K562 (cell line): ENCODE data around the gene KIF5A. TPM values are rescaled to one million over a fixed set of nuclear protein-coding genes. Genes with fewer than 3 reads are reported as not detected.

Experiments
- ATAC-seq: fragments of 200-7000 bp; cut with Tn5 transposase; 3 replicates; pipeline ENCODE4 v1.9.1; 2020; ENCODE audit warnings: moderate library complexity
- BruUV-seq: library from RNA; stranded (reverse); fragments of 400-500 nt; replicated peaks from 2 replicates; lab custom pipeline; 2021; lab: Mats Ljungman, UMichigan
- CTCF ChIA-PET: fragments of 300-600 bp; formaldehyde crosslinking; extraction: SDS; loops from one replicate; lab custom pipeline; 2021; ENCODE audit warnings: low intra/inter-chr PET ratio; lab: Yijun Ruan, JAX
- POLR2A ChIA-PET: fragments of 300-600, 350-650 bp; sonication (Branson Sonifier 250); formaldehyde crosslinking; extraction: SDS; loops from one replicate; lab custom pipeline; 2021; ENCODE audit warnings: antibody characterized with exemption, inconsistent platforms; lab: Yijun Ruan, JAX
- DNase-seq, 4 experiments: peaks; one replicate each; pipeline versions ENCODE4 v3.0.0 to v3.0.0-alpha.2; 2011 to 2018; ENCODE audit warnings: low spot score in 3 of 4, mixed read lengths in 3 of 4; ENCODE audit errors: extremely low read depth in 1 of 4
- FAIRE-seq: peaks from 2 replicates; lab custom pipeline; 2011; peaks lifted over from hg19 to GRCh38; lab: Jason Lieb, UNC
- H2AFZ ChIP-seq: 2 replicates; pipeline ENCODE4 v1.6.0; 2011; ENCODE audit warnings: low read depth, low read length, control low read depth, inconsistent platforms
- H3K27ac ChIP-seq: fragments of 200-600 bp; 3 replicates; pipeline ENCODE4 v1.8.0; 2011; ENCODE audit warnings: low read depth, mild to moderate bottlenecking, control low read depth, inconsistent platforms, low read length, moderate library complexity, mixed read lengths; ENCODE audit errors: extremely low read depth
- H3K27me3 ChIP-seq, 2 experiments: fragments of 300-600 bp in 1 of 2; 2 replicates in 1 of 2; 3 replicates in 1 of 2; pipeline versions ENCODE4 v1.6.0 to v1.8.0; 2011; ENCODE audit warnings: inconsistent platforms in 2 of 2, low read length in 2 of 2, mild to moderate bottlenecking in 1 of 2, mixed read lengths in 1 of 2, moderate library complexity in 1 of 2; ENCODE audit not compliant: control insufficient read depth in 2 of 2, insufficient read depth in 2 of 2
- H3K36me3 ChIP-seq: fragments of 300-600 bp; 3 replicates; pipeline ENCODE4 v1.8.0; 2011; ENCODE audit warnings: mild to moderate bottlenecking, low read length, inconsistent platforms; ENCODE audit not compliant: control insufficient read depth, insufficient read depth
- H3K4me1 ChIP-seq, 2 experiments: fragments of 200-600 bp in 1 of 2; replicated peaks in 1 of 2; 2 replicates in 1 of 2; 3 replicates in 1 of 2; pipeline versions ENCODE4 v1.5.1 to v1.8.0; 2011; ENCODE audit warnings: inconsistent platforms in 2 of 2, low read length in 2 of 2, mild to moderate bottlenecking in 1 of 2, mixed read lengths in 1 of 2, moderate library complexity in 1 of 2; ENCODE audit not compliant: control insufficient read depth in 2 of 2, insufficient read depth in 2 of 2
- H3K4me2 ChIP-seq: 2 replicates; pipeline ENCODE4 v1.6.1; 2011; ENCODE audit warnings: low read length, control low read depth, inconsistent platforms, mixed read lengths; ENCODE audit not compliant: insufficient read depth
- H3K4me3 ChIP-seq: fragments of 200-600 bp; sonication (generic), shearing (Covaris generic); 2 replicates; pipeline ENCODE4 v1.5.1; 2016; ENCODE audit warnings: control low read depth, inconsistent platforms
- H3K79me2 ChIP-seq: fragments of 200-600 bp; 3 replicates; pipeline ENCODE4 v1.8.0; 2011; ENCODE audit warnings: low read length, inconsistent platforms; ENCODE audit not compliant: control insufficient read depth, insufficient read depth
- H3K9ac ChIP-seq, 2 experiments: 2 replicates each; pipeline versions ENCODE4 v1.6.0 to v1.6.1; 2011; ENCODE audit warnings: low read depth in 2 of 2, low read length in 2 of 2, control low read depth in 1 of 2, inconsistent platforms in 1 of 2, mild to moderate bottlenecking in 1 of 2, mixed read lengths in 1 of 2; ENCODE audit not compliant: insufficient read depth in 1 of 2
- H3K9me1 ChIP-seq: one replicate; pipeline ENCODE4 v1.6.0; 2011; ENCODE audit warnings: inconsistent platforms, mild to moderate bottlenecking, low read length, moderate library complexity; ENCODE audit not compliant: control insufficient read depth, insufficient read depth
- H3K9me3 ChIP-seq: replicated peaks from 2 replicates; pipeline ENCODE4 v1.5.1; 2011; ENCODE audit warnings: low read depth, low read length, inconsistent platforms; ENCODE audit not compliant: control insufficient read depth, insufficient read depth
- H4K20me1 ChIP-seq: replicated peaks from 2 replicates; pipeline ENCODE4 v1.6.1; 2011; ENCODE audit warnings: low read length, inconsistent platforms, mixed read lengths; ENCODE audit not compliant: control insufficient read depth, insufficient read depth
- E2F6 ChIP-seq, 2 experiments: IDR thresholded peaks; 2 replicates each; pipeline ENCODE4 v1.6.1; 2011; ENCODE audit warnings: borderline replicate concordance in 1 of 2, control low read depth in 1 of 2, low read depth in 1 of 2, low read length in 1 of 2, mild to moderate bottlenecking in 1 of 2, mixed read lengths in 1 of 2, moderate library complexity in 1 of 2; ENCODE audit not compliant: insufficient read depth in 1 of 2, insufficient read length in 1 of 2, poor library complexity in 1 of 2, severe bottlenecking in 1 of 2; ENCODE audit errors: extremely low read depth in 1 of 2
- ELF1 ChIP-seq: fragments of 200-800 bp; sonication (Bioruptor generic); IDR thresholded peaks from 2 replicates; pipeline ENCODE4 v1.6.1; 2016; ENCODE audit warnings: missing genetic modification characterization, missing compliant biosample characterization
- HDAC2 ChIP-seq: fragments of 450-650 bp; IDR thresholded peaks from 2 replicates; pipeline ENCODE4 v1.6.1; 2016; ENCODE audit warnings: mild to moderate bottlenecking
- HDAC8 ChIP-seq: fragments of 450-650 bp; IDR thresholded peaks from 2 replicates; pipeline ENCODE4 v1.6.1; 2016; ENCODE audit warnings: mild to moderate bottlenecking, missing genetic modification characterization, moderate library complexity, missing compliant biosample characterization
- HNRNPK ChIP-seq: fragments of 200-400 bp; formaldehyde crosslinking; IDR thresholded peaks from one replicate; pipeline ENCODE4 v1.6.1; 2018; ENCODE audit warnings: mild to moderate bottlenecking, low read depth, low read length; ENCODE audit not compliant: poor library complexity, severe bottlenecking
- HNRNPUL1 ChIP-seq: fragments of 200-400 bp; formaldehyde crosslinking; IDR thresholded peaks from 2 replicates; pipeline ENCODE4 v1.6.1; 2017; ENCODE audit warnings: low read length
- JUNB ChIP-seq: fragments of 450-650 bp; formaldehyde crosslinking; conservative IDR thresholded peaks from 2 replicates; pipeline ENCODE4 v1.4.0; 2020; ENCODE audit warnings: mild to moderate bottlenecking
- KDM4B ChIP-seq, 2 experiments: fragments of 450-650 bp in 1 of 2; sonication (generic) in 1 of 2; IDR thresholded peaks; 2 replicates each; pipeline ENCODE4 v1.6.1; 2016 to 2017; ENCODE audit warnings: borderline replicate concordance in 2 of 2, antibody characterized with exemption in 1 of 2, low read depth in 1 of 2, mild to moderate bottlenecking in 1 of 2
- LEF1 ChIP-seq: fragments of 450-650 bp; IDR thresholded peaks from 2 replicates; pipeline ENCODE4 v1.6.1; 2016; ENCODE audit warnings: mild to moderate bottlenecking
- MITF ChIP-seq: IDR thresholded peaks from 2 replicates; pipeline ENCODE4 v1.6.1; 2014; ENCODE audit warnings: antibody characterized with exemption
- PCBP1 ChIP-seq: fragments of 200-400 bp; formaldehyde crosslinking; IDR thresholded peaks from 2 replicates; pipeline ENCODE4 v1.6.1; 2018; ENCODE audit warnings: mild to moderate bottlenecking, low read depth, low read length; ENCODE audit not compliant: poor library complexity, severe bottlenecking
- PTRF ChIP-seq: fragments of 450-650 bp; IDR thresholded peaks from 2 replicates; pipeline ENCODE4 v1.6.1; 2016; ENCODE audit warnings: mild to moderate bottlenecking, missing genetic modification characterization, missing compliant biosample characterization
- RB1 ChIP-seq: fragments of 450-650 bp; IDR thresholded peaks from 2 replicates; pipeline ENCODE4 v1.6.1; 2017; ENCODE audit warnings: low read depth, mild to moderate bottlenecking
- RBM39 ChIP-seq: fragments of 200-400 bp; formaldehyde crosslinking; optimal IDR thresholded peaks from 2 replicates; pipeline ENCODE3; 2018; ENCODE audit warnings: low read depth, low read length
- SAP30 ChIP-seq: fragments of 200-600 bp; sonication (generic); IDR thresholded peaks from 2 replicates; pipeline ENCODE4 v1.6.1; 2012; ENCODE audit warnings: borderline replicate concordance, low read depth, mild to moderate bottlenecking, moderate library complexity, low read length, control low read depth, inconsistent platforms; ENCODE audit not compliant: insufficient read depth, poor library complexity, severe bottlenecking
- ZNF239 ChIP-seq: fragments of 250-450 bp; sonication (Bioruptor Pico); IDR thresholded peaks from 2 replicates; pipeline ENCODE4 v1.4.0; 2020; ENCODE audit warnings: mild to moderate bottlenecking
- ZNF311 ChIP-seq: fragments of 250-450 bp; sonication (Bioruptor Pico); IDR thresholded peaks from 2 replicates; pipeline ENCODE4 v1.4.0; 2020; ENCODE audit warnings: mild to moderate bottlenecking, moderate library complexity
- ZNF445 ChIP-seq: fragments of 250-450 bp; sonication (Bioruptor Pico); IDR thresholded peaks from 2 replicates; pipeline ENCODE4 v1.4.0; 2020; ENCODE audit warnings: low read depth, mild to moderate bottlenecking, moderate library complexity
- ZNF511 ChIP-seq: sonication (generic); formaldehyde crosslinking; IDR thresholded peaks from 2 replicates; pipeline ENCODE4 v1.8.0; 2022; ENCODE audit warnings: mild to moderate bottlenecking, missing genetic modification reagents
- WGBS: fragments of 100-300 bp; shearing (Covaris generic); methylation state at CpG from one replicate; pipeline ENCODE4 v1.1.6; 2016; ENCODE audit warnings: low coverage, mixed read lengths; ENCODE audit not compliant: insufficient coverage; ENCODE audit errors: missing lambda C conversion rate; 5-methylcytosine and 5-hydroxymethylcytosine counted together
- in situ Hi-C: fragments of 300-500 bp; cut with MboI; formaldehyde crosslinking; loops from 4 replicates; pipeline ENCODE4 v1.15.0; 2018; ENCODE audit warnings: inconsistent platforms, mixed read lengths
- intact Hi-C: fragments of 100-400 bp; cut with micrococcal nuclease; formaldehyde crosslinking; loops from 2 replicates; pipeline ENCODE4 v1.14.2; 2022
- polyA plus RNA-seq, 8 experiments: library from polyadenylated mRNA; depleted of rRNA in 4 of 8; stranded (reverse) in 5 of 8; unstranded in 3 of 8; fragments of >200 nt; fragmentation: Nextera tagmentation in 2 of 8; fragmentation: Illumina TruSeq in 1 of 8; extraction: Ambion mirVana in 2 of 8; extraction: Trizol in 1 of 8; gene quantifications; 2 replicates each; pipeline versions ENCODE4 v1.2.1 to v1.2.3, GENCODE V29; 2011 to 2014; ENCODE audit warnings: inconsistent platforms in 1 of 8, missing spikeins in 1 of 8
- total RNA-seq, 7 experiments: library from RNA; depleted of rRNA in 6 of 7; stranded (reverse); fragments of >200 nt in 6 of 7; fragmentation: Illumina TruSeq in 2 of 7; extraction: Trizol in 2 of 7; gene quantifications; 2 replicates each; pipeline versions ENCODE4 v1.2.1 to v1.2.3, GENCODE V29; 2011 to 2021; ENCODE audit warnings: low replicate concordance in 1 of 7

Gene KIF5A
- total and polyA plus RNA-seq, 9 of the 15 experiments (the other 6 are each of a cell fraction or from before 2014, with no cell fraction given): 3.4 to 17.7 (median 8.0) TPM

- FAIRE-seq (no peak), DNase-seq (peak; percentile 83 to 95 (median 94)), ATAC-seq (peak; percentile 88)
- peak within 1 kb of the TSS; percentile 72 for H3K27ac ChIP-seq
- peak within 1 kb of the TSS; percentile 68 for H3K4me2 ChIP-seq
- no peaks in the 10 kb centered on the region for H3K27me3 ChIP-seq
- H3K9me3 ChIP-seq: no peaks in the 10 kb centered on the region
- H4K20me1 ChIP-seq: no peaks in the 10 kb centered on the region
- no TSS peak for BruUV-seq
- H3K36me3 ChIP-seq: peaks cover 13% of the 10 kb centered on the region; the same call in 2 of the 3 replicates
- peaks cover 2% of the 10 kb centered on the region; the same call in 2 of the 3 replicates for H3K79me2 ChIP-seq
- POLR2A ChIA-PET: interaction anchor here (0.6 to 1.7 kb wide), 5 partner anchors 10 to 95 kb away, joined by 3 to 6 read pairs (median 4); partner anchors contain the start of gene DDIT3
- intact Hi-C loops (no loop called here), in situ Hi-C loops (no loop called here)
- H3K4me3 ChIP-seq: peak within 1 kb of the TSS; percentile 65
- CTCF ChIA-PET: no interaction called here
- H3K9ac ChIP-seq: peak within 1 kb of the TSS; percentile 69 to 91
- peak within 1 kb of the TSS; percentile 90 for H2AFZ ChIP-seq
- WGBS: 19% methylated on average over 17 of the region's 55 CpGs
- peaks cover 4% of the 10 kb centered on the region for H3K9me1 ChIP-seq
- H3K4me1 ChIP-seq: peaks cover 50 to 62% of the 10 kb centered on the region in 2 experiments
- TF ChIP-seq KDM4B (IDR thresholded peaks at IDR 0.05; ENCODE audit: borderline replicate concordance in 2 of 2, low read depth in 1 of 2) (0 out of 4 replicates have a peak, but pooled peaks of 1 of the 2 experiments have one; percentile 39), HDAC2 (no peak), RB1 (peak; percentile 65; the same call in 1 of the 2 replicates), E2F6 (IDR thresholded peaks at IDR 0.05; ENCODE audit: borderline replicate concordance in 1 of 2, extremely low read depth in 1 of 2, insufficient read depth in 1 of 2, insufficient read length in 1 of 2, low read depth in 1 of 2, low read length in 1 of 2, poor library complexity in 1 of 2, severe bottlenecking in 1 of 2) (peak; percentile 31 to 83), JUNB (CRISPR knock-in tag) (no peak), SAP30 (no peak), ELF1 (tag) (no peak), MITF (no peak), RBM39 (no peak), ZNF511 (CRISPR knock-in tag) (0 out of 2 replicates have a peak, but pooled peaks have one; percentile 57), ZNF445 (CRISPR knock-in tag) (no peak), PCBP1 (peak; percentile 50), HNRNPUL1 (no peak), HDAC8 (tag) (no peak), ZNF311 (CRISPR knock-in tag) (no peak), LEF1 (no peak), PTRF (tag) (no peak), ZNF239 (CRISPR knock-in tag) (no peak), HNRNPK (peak; percentile 76)
Measured at GRCh38 chr12:57611108-57611826, 61.4 kb downstream of the KIF5A start, which contains the start of gene ARHGEF25. ARHGEF25 (plus strand) TSS chr12:57611435; CDS start chr12:57611895, 460 bp downstream.
